GM23338 (cell line): ENCODE data around the gene C1orf56. TPM values are rescaled to one million over a fixed set of nuclear protein-coding genes. Genes with fewer than 3 reads are reported as not detected.

Source experiments
- ATAC-seq: fragments of 200-7000 bp; cut with Tn5 transposase; 3 replicates; pipeline ENCODE4 v1.9.1; 2020
- DNase-seq: peaks from one replicate; pipeline ENCODE4 v3.0.0-alpha.2; 2015; ENCODE audit warnings: low spot score
- H2AFZ ChIP-seq: fragments of 200-600 bp; sonication (generic); 2 replicates; pipeline ENCODE4 v1.8.0; 2016; ENCODE audit warnings: antibody characterized with exemption, mild to moderate bottlenecking, moderate library complexity
- H3F3A ChIP-seq: fragments of 200-600 bp; sonication (generic); replicated peaks from 2 replicates; pipeline ENCODE4 v1.8.0; 2017; ENCODE audit warnings: antibody characterized with exemption, mixed run types, low read depth
- H3K27ac ChIP-seq: fragments of 200-600 bp; sonication (generic); 2 replicates; pipeline ENCODE4 v1.6.1; 2016; ENCODE audit warnings: low read depth
- H3K27me3 ChIP-seq: fragments of 200-600 bp; sonication (generic); 2 replicates; pipeline ENCODE4 v1.8.0; 2016; ENCODE audit warnings: mild to moderate bottlenecking, mixed run types, moderate library complexity; ENCODE audit not compliant: insufficient read depth
- H3K36me3 ChIP-seq: fragments of 200-600 bp; sonication (generic); 2 replicates; pipeline ENCODE4 v1.8.0; 2016; ENCODE audit warnings: mild to moderate bottlenecking; ENCODE audit not compliant: insufficient read depth
- H3K4me1 ChIP-seq: fragments of 200-600 bp; sonication (generic); 2 replicates; pipeline ENCODE4 v1.8.0; 2016; ENCODE audit warnings: mild to moderate bottlenecking, moderate library complexity; ENCODE audit not compliant: insufficient read depth
- H3K4me2 ChIP-seq: fragments of 200-600 bp; sonication (generic); 2 replicates; pipeline ENCODE4 v1.7.1; 2017; ENCODE audit warnings: mixed run types
- H3K4me3 ChIP-seq: fragments of 200-600 bp; sonication (generic); 2 replicates; pipeline ENCODE4 v1.6.1; 2016; ENCODE audit warnings: mixed run types
- H3K79me2 ChIP-seq: fragments of 200-600 bp; sonication (generic); replicated peaks from 2 replicates; pipeline ENCODE4 v1.8.0; 2017; ENCODE audit warnings: mild to moderate bottlenecking; ENCODE audit not compliant: insufficient read depth
- H3K9me2 ChIP-seq: fragments of 200-600 bp; sonication (generic); 2 replicates; pipeline ENCODE4 v1.8.0; 2017; ENCODE audit not compliant: insufficient read depth
- H4K20me1 ChIP-seq: fragments of 200-600 bp; sonication (generic); replicated peaks from 2 replicates; pipeline ENCODE4 v1.8.0; 2017; ENCODE audit warnings: mild to moderate bottlenecking; ENCODE audit not compliant: insufficient read depth
- H3K27ac Mint-ChIP-seq: 2 replicates; pipeline ENCODE4 v1.8.0; 2020; ENCODE audit warnings: inconsistent platforms, mild to moderate bottlenecking, moderate library complexity, mixed read lengths
- H3K27me3 Mint-ChIP-seq: 3 replicates; pipeline ENCODE4 v1.8.0; 2022; ENCODE audit warnings: low read depth, mild to moderate bottlenecking, moderate library complexity, mixed read lengths, inconsistent platforms; ENCODE audit not compliant: insufficient read depth, poor library complexity
- H3K36me3 Mint-ChIP-seq: 3 replicates; pipeline ENCODE4 v1.8.0; 2021; ENCODE audit warnings: low read depth, mild to moderate bottlenecking, inconsistent platforms, moderate library complexity, mixed read lengths
- H3K4me1 Mint-ChIP-seq: 3 replicates; pipeline ENCODE4 v1.8.0; 2020; ENCODE audit warnings: mild to moderate bottlenecking, inconsistent platforms, mixed read lengths
- H3K4me3 Mint-ChIP-seq: 3 replicates; pipeline ENCODE4 v1.8.0; 2021; ENCODE audit warnings: moderate library complexity, mild to moderate bottlenecking, inconsistent platforms, mixed read lengths
- H3K9me3 Mint-ChIP-seq: 3 replicates; pipeline ENCODE4 v1.8.0; 2020; ENCODE audit warnings: moderate library complexity, mild to moderate bottlenecking, inconsistent platforms, mixed read lengths
- CREB1 ChIP-seq: fragments of 250-450 bp; sonication (Bioruptor Pico); IDR thresholded peaks from 2 replicates; pipeline ENCODE4 v1.5.0; 2020; ENCODE audit warnings: low read depth, mild to moderate bottlenecking, moderate library complexity
- EZH2 ChIP-seq: fragments of 200-600 bp; sonication (generic); IDR thresholded peaks from one replicate; pipeline ENCODE4 v1.8.0; 2017; ENCODE audit warnings: antibody characterized with exemption, mild to moderate bottlenecking, low read depth; ENCODE audit not compliant: unreplicated experiment
- EZH2phosphoT487 ChIP-seq: fragments of 200-600 bp; sonication (generic); IDR thresholded peaks from one replicate; pipeline ENCODE4 v1.8.1; 2018; ENCODE audit warnings: antibody characterized with exemption; ENCODE audit not compliant: unreplicated experiment
- JUNB ChIP-seq: IDR thresholded peaks from one replicate; pipeline ENCODE4 v1.6.1; 2016; ENCODE audit warnings: antibody characterized with exemption; ENCODE audit not compliant: unreplicated experiment
- NANOG ChIP-seq: IDR thresholded peaks from 2 replicates; pipeline ENCODE4 v1.6.1; 2016; ENCODE audit warnings: antibody characterized with exemption, borderline replicate concordance
- POLR2AphosphoS5 ChIP-seq: IDR thresholded peaks from 2 replicates; pipeline ENCODE4 v1.6.1; 2016; ENCODE audit warnings: antibody characterized with exemption, low read depth
- STAT1 ChIP-seq: IDR thresholded peaks from one replicate; pipeline ENCODE4 v1.6.1; 2016; ENCODE audit warnings: antibody characterized with exemption; ENCODE audit not compliant: unreplicated experiment
- ZNF114 ChIP-seq: fragments of 250-450 bp; sonication (Bioruptor Pico); IDR thresholded peaks from 2 replicates; pipeline ENCODE4 v1.5.0; 2020; ENCODE audit warnings: mild to moderate bottlenecking, moderate library complexity
- ZNF331 ChIP-seq: fragments of 250-450 bp; sonication (Bioruptor Pico); IDR thresholded peaks from 2 replicates; pipeline ENCODE4 v1.5.0; 2020; ENCODE audit warnings: low read depth, mild to moderate bottlenecking, moderate library complexity
- polyA plus RNA-seq: library from polyadenylated mRNA; unstranded; fragments of >200 nt; fragmentation: Nextera tagmentation; extraction: Ambion mirVana; gene quantifications from 2 replicates; pipeline ENCODE4 v1.2.1, GENCODE V29; 2016
- total RNA-seq: library from RNA; depleted of rRNA; stranded (reverse); fragments of >200 nt; shearing (Covaris generic); gene quantifications from 2 replicates; pipeline ENCODE4 v1.2.3, GENCODE V29; 2014
- TF ChIP-seq, protein P1 (sequence below): fragments of 250-450 bp; sonication (Bioruptor Pico); IDR thresholded peaks from 2 replicates; pipeline ENCODE4 v1.5.0; 2020; ENCODE audit warnings: mild to moderate bottlenecking, moderate library complexity
- TF ChIP-seq, protein P2 (sequence below), 2 experiments: fragments of 200-600 bp in 1 of 2; sonication (generic) in 1 of 2; conservative IDR thresholded peaks; 2 replicates each; pipeline versions ENCODE4 v1.5.1 to v1.6.1; 2016 to 2017; ENCODE audit warnings: antibody characterized with exemption in 2 of 2, low read depth in 2 of 2, mild to moderate bottlenecking in 2 of 2, moderate library complexity in 1 of 2
- TF ChIP-seq, protein P3 (sequence below): IDR thresholded peaks from 2 replicates; pipeline ENCODE4 v1.6.1; 2016; ENCODE audit warnings: antibody characterized with exemption
- TF ChIP-seq, protein P4 (sequence below): IDR thresholded peaks from one replicate; pipeline ENCODE4 v1.6.1; 2018; ENCODE audit warnings: antibody characterized with exemption; ENCODE audit not compliant: unreplicated experiment

Gene C1orf56
- total and polyA plus RNA-seq, 2 experiments from 2014 or later: 3.9 to 27.8 TPM

DNA sequence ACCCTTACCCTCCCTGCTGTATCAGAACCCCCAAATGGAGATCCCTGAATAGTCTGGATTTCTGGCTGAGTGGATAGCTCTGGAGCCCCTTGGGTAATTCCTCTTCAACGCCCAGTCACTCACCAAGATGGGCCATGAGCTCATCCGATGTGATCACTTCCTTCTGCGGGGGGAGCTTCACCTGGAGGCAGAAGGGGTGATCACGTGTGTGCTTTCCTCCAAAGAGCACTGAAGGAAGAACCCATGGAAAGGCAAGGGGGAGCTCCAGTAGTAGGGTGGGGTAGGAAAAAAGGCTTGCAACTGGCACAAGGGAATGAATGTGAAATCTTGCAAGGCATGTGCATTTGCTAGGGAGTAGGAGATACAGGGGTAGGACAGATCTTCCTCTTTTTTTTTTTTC lies 45.9 kb upstream of the C1orf56 start:
- H3K36me3 Mint-ChIP-seq: peaks cover 5% of the 10 kb centered on the region; the same call in 2 of the 3 replicates
- peaks cover 19% of the 10 kb centered on the region for H3K27me3 Mint-ChIP-seq
- DNase-seq (no peak), ATAC-seq (no peak)
- H3K9me3 Mint-ChIP-seq: no peaks in the 10 kb centered on the region
- no peak overlapping the region; the same call in 2 of the 3 replicates for H3K4me3 Mint-ChIP-seq
- Histone ChIP-seq H4K20me1 (no peaks in the 10 kb centered on the region), H3K27me3 (no peaks in the 10 kb centered on the region), H3K4me2 (no peak overlapping the region), H3K4me3 (no peak overlapping the region), H3K27ac (no peak overlapping the region), H3F3A (peaks cover 4% of the 10 kb centered on the region; the same call in 1 of the 2 replicates), H3K4me1 (peaks cover 17% of the 10 kb centered on the region), H3K9me2 (no peaks in the 10 kb centered on the region), H2AFZ (no peak overlapping the region), H3K36me3 (no peaks in the 10 kb centered on the region), H3K79me2 (no peaks in the 10 kb centered on the region)
- H3K27ac Mint-ChIP-seq: peak overlapping the region; percentile 24; the same call in 1 of the 2 replicates
- H3K4me1 Mint-ChIP-seq: peaks cover 18% of the 10 kb centered on the region
- TF ChIP-seq POLR2AphosphoS5: no peak
- TF ChIP-seq, protein P1, sequence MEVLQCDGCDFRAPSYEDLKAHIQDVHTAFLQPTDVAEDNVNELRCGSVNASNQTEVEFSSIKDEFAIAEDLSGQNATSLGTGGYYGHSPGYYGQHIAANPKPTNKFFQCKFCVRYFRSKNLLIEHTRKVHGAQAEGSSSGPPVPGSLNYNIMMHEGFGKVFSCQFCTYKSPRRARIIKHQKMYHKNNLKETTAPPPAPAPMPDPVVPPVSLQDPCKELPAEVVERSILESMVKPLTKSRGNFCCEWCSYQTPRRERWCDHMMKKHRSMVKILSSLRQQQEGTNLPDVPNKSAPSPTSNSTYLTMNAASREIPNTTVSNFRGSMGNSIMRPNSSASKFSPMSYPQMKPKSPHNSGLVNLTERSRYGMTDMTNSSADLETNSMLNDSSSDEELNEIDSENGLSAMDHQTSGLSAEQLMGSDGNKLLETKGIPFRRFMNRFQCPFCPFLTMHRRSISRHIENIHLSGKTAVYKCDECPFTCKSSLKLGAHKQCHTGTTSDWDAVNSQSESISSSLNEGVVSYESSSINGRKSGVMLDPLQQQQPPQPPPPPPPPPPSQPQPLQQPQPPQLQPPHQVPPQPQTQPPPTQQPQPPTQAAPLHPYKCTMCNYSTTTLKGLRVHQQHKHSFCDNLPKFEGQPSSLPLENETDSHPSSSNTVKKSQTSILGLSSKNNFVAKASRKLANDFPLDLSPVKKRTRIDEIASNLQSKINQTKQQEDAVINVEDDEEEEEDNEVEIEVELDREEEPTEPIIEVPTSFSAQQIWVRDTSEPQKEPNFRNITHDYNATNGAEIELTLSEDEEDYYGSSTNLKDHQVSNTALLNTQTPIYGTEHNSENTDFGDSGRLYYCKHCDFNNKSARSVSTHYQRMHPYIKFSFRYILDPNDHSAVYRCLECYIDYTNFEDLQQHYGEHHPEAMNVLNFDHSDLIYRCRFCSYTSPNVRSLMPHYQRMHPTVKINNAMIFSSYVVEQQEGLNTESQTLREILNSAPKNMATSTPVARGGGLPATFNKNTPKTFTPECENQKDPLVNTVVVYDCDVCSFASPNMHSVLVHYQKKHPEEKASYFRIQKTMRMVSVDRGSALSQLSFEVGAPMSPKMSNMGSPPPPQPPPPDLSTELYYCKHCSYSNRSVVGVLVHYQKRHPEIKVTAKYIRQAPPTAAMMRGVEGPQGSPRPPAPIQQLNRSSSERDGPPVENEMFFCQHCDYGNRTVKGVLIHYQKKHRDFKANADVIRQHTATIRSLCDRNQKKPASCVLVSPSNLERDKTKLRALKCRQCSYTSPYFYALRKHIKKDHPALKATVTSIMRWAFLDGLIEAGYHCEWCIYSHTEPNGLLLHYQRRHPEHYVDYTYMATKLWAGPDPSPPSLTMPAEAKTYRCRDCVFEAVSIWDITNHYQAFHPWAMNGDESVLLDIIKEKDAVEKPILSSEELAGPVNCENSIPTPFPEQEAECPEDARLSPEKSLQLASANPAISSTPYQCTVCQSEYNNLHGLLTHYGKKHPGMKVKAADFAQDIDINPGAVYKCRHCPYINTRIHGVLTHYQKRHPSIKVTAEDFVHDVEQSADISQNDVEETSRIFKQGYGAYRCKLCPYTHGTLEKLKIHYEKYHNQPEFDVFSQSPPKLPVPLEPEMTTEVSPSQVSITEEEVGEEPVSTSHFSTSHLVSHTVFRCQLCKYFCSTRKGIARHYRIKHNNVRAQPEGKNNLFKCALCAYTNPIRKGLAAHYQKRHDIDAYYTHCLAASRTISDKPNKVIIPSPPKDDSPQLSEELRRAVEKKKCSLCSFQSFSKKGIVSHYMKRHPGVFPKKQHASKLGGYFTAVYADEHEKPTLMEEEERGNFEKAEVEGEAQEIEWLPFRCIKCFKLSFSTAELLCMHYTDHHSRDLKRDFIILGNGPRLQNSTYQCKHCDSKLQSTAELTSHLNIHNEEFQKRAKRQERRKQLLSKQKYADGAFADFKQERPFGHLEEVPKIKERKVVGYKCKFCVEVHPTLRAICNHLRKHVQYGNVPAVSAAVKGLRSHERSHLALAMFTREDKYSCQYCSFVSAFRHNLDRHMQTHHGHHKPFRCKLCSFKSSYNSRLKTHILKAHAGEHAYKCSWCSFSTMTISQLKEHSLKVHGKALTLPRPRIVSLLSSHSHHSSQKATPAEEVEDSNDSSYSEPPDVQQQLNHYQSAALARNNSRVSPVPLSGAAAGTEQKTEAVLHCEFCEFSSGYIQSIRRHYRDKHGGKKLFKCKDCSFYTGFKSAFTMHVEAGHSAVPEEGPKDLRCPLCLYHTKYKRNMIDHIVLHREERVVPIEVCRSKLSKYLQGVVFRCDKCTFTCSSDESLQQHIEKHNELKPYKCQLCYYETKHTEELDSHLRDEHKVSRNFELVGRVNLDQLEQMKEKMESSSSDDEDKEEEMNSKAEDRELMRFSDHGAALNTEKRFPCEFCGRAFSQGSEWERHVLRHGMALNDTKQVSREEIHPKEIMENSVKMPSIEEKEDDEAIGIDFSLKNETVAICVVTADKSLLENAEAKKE: no peak
- TF ChIP-seq, protein P2, sequence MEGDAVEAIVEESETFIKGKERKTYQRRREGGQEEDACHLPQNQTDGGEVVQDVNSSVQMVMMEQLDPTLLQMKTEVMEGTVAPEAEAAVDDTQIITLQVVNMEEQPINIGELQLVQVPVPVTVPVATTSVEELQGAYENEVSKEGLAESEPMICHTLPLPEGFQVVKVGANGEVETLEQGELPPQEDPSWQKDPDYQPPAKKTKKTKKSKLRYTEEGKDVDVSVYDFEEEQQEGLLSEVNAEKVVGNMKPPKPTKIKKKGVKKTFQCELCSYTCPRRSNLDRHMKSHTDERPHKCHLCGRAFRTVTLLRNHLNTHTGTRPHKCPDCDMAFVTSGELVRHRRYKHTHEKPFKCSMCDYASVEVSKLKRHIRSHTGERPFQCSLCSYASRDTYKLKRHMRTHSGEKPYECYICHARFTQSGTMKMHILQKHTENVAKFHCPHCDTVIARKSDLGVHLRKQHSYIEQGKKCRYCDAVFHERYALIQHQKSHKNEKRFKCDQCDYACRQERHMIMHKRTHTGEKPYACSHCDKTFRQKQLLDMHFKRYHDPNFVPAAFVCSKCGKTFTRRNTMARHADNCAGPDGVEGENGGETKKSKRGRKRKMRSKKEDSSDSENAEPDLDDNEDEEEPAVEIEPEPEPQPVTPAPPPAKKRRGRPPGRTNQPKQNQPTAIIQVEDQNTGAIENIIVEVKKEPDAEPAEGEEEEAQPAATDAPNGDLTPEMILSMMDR (conservative IDR thresholded peaks at IDR 0.05; ENCODE audit: low read depth in 2 of 2): no peak
- no peak for TF ChIP-seq ZNF331 (CRISPR knock-in tag)
- no peak for TF ChIP-seq EZH2phosphoT487
- TF ChIP-seq, protein P3, sequence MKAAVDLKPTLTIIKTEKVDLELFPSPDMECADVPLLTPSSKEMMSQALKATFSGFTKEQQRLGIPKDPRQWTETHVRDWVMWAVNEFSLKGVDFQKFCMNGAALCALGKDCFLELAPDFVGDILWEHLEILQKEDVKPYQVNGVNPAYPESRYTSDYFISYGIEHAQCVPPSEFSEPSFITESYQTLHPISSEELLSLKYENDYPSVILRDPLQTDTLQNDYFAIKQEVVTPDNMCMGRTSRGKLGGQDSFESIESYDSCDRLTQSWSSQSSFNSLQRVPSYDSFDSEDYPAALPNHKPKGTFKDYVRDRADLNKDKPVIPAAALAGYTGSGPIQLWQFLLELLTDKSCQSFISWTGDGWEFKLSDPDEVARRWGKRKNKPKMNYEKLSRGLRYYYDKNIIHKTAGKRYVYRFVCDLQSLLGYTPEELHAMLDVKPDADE: no peak
- no peak for TF ChIP-seq EZH2
- no peak for TF ChIP-seq ZNF114 (CRISPR knock-in tag)
- TF ChIP-seq, protein P4, sequence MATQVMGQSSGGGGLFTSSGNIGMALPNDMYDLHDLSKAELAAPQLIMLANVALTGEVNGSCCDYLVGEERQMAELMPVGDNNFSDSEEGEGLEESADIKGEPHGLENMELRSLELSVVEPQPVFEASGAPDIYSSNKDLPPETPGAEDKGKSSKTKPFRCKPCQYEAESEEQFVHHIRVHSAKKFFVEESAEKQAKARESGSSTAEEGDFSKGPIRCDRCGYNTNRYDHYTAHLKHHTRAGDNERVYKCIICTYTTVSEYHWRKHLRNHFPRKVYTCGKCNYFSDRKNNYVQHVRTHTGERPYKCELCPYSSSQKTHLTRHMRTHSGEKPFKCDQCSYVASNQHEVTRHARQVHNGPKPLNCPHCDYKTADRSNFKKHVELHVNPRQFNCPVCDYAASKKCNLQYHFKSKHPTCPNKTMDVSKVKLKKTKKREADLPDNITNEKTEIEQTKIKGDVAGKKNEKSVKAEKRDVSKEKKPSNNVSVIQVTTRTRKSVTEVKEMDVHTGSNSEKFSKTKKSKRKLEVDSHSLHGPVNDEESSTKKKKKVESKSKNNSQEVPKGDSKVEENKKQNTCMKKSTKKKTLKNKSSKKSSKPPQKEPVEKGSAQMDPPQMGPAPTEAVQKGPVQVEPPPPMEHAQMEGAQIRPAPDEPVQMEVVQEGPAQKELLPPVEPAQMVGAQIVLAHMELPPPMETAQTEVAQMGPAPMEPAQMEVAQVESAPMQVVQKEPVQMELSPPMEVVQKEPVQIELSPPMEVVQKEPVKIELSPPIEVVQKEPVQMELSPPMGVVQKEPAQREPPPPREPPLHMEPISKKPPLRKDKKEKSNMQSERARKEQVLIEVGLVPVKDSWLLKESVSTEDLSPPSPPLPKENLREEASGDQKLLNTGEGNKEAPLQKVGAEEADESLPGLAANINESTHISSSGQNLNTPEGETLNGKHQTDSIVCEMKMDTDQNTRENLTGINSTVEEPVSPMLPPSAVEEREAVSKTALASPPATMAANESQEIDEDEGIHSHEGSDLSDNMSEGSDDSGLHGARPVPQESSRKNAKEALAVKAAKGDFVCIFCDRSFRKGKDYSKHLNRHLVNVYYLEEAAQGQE: no peak
- no peak for TF ChIP-seq STAT1
- no peak for TF ChIP-seq CREB1 (CRISPR knock-in tag)
- TF ChIP-seq NANOG: no peak
- TF ChIP-seq JUNB: no peak
